HAP-1 (cell line): ENCODE data around the gene GUK1.

Experiments
- DNase-seq, 2 experiments: peaks; one replicate each; pipeline ENCODE4 v3.0.0-alpha.2; 2016 to 2020; ENCODE audit warnings: low spot score in 2 of 2
- H3K27me3 ChIP-seq: fragments of 250-450 bp; sonication (Bioruptor Pico); 2 replicates; pipeline ENCODE4 v1.5.1; 2020; ENCODE audit warnings: low read depth, mild to moderate bottlenecking, moderate library complexity
- H3K36me3 ChIP-seq: fragments of 250-450 bp; sonication (Bioruptor Pico); replicated peaks from 2 replicates; pipeline ENCODE4 v1.5.1; 2020; ENCODE audit warnings: mild to moderate bottlenecking
- H3K4me1 ChIP-seq: fragments of 250-450 bp; sonication (Bioruptor Pico); 2 replicates; pipeline ENCODE4 v1.5.1; 2020; ENCODE audit warnings: mild to moderate bottlenecking
- H3K4me3 ChIP-seq: fragments of 250-450 bp; sonication (Bioruptor Pico); 2 replicates; pipeline ENCODE4 v1.5.1; 2020; ENCODE audit warnings: mild to moderate bottlenecking, moderate library complexity
- H3K9me3 ChIP-seq: fragments of 250-450 bp; sonication (Bioruptor Pico); 2 replicates; pipeline ENCODE4 v1.5.1; 2020; ENCODE audit warnings: mild to moderate bottlenecking, moderate library complexity
- in situ Hi-C: fragments of 300-500 bp; cut with MboI; formaldehyde crosslinking; loops from 3 replicates; pipeline ENCODE4 v1.14.3; 2020; ENCODE audit warnings: low sequenced_read_pairs, inconsistent platforms, mixed read lengths

GUK1 gene

DNA sequence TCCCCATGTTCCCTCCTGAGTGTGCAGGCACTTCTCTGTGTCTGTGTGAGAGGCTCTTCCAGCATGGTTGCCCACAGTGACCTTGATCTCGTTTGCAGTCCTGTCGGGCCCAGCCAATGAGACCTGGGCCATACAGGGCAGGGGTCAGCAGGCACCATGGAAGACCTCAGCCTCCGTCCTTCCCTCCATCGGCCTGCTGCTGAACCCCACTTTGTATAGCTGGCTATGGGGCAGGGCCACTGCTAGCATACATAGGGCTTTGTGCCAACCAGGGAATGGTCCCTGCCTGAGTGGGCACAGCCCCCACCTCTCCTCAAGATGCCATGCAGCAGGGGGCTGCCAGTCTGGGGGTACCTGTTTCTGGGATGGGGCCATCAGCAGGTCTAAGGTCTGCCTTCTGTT, 40.7 kb upstream of the GUK1 start:
- Histone ChIP-seq H3K27me3 (no peaks in the 10 kb centered on the region), H3K36me3 (peaks cover 59% of the 10 kb centered on the region), H3K4me1 (peaks cover 5% of the 10 kb centered on the region), H3K4me3 (no peak overlapping the region), H3K9me3 (peaks cover 4% of the 10 kb centered on the region; the same call in 1 of the 2 replicates)
- DNase-seq = no peak
- in situ Hi-C loops = no loop called here

DNA sequence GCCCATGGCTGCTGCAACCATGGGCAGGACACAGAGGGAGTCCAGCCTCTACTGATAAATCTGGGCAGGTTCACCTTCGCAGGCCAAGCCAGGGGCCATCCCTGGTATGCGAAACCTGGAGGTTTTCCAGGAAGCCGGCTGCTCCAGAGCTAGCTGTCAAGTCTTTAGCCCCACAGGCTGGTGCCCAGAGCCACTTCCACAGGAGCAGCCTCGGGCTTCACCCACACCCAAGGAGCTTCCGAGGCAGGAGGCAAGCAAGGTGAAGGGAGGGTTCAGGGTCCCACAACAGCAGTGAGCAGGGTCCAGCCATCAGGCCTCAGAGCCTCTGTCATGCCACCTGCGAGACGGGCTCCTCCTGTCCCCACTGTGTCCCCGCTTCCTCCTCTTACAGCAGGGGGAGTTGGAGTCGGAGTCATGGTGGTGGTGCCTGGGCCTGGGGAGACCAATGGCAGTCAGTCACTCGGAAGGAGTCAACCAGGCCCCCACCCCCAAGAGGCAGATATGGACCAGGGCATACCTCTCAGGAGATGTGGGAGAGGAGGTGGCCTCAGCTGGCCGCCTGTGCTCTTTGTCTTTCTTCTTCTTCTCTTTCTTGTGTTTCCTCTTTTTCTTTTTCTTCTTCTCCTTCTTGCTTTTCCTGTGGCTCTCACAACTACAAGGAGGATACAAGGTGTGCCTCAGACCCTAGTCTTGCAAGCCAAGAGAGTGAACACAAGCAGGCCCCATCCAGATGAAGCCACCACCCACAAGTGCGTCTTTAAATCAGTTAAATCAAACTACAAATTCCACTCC, 39.1 kb upstream of the GUK1 start:
- Histone ChIP-seq H3K27me3 (no peaks in the 10 kb centered on the region), H3K9me3 (no peaks in the 10 kb centered on the region), H3K36me3 (peaks cover 55% of the 10 kb centered on the region), H3K4me3 (peak overlapping the region; percentile 97), H3K4me1 (peaks cover 5% of the 10 kb centered on the region)
- in situ Hi-C loops = no loop called here
- DNase-seq = peak in 1 of 2 experiments; percentile 18

DNA sequence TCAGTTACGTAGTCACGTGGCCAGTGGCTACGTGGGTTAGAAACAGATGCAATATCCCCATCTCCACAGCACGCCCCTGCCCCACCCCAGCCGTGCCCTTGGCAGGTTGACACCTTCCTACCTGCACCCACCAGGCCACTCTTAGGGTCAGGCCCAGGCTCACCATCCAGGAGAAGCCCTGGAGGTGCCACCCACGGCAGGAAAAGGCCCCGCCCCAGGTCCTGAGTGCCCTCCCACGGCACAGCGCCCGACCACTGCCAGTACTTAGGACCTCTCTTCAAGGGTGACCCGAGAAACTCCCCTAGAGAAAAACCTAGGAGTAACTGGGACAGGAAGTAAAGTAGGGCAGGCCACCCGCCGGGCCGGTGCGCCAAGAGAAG, 38.5 kb upstream of the GUK1 start:
- in situ Hi-C loops = no loop called here
- Histone ChIP-seq H3K4me1 (peaks cover 5% of the 10 kb centered on the region), H3K36me3 (peaks cover 54% of the 10 kb centered on the region), H3K4me3 (peak overlapping the region; percentile 97), H3K27me3 (no peaks in the 10 kb centered on the region), H3K9me3 (no peaks in the 10 kb centered on the region)
- no peak for DNase-seq

DNA sequence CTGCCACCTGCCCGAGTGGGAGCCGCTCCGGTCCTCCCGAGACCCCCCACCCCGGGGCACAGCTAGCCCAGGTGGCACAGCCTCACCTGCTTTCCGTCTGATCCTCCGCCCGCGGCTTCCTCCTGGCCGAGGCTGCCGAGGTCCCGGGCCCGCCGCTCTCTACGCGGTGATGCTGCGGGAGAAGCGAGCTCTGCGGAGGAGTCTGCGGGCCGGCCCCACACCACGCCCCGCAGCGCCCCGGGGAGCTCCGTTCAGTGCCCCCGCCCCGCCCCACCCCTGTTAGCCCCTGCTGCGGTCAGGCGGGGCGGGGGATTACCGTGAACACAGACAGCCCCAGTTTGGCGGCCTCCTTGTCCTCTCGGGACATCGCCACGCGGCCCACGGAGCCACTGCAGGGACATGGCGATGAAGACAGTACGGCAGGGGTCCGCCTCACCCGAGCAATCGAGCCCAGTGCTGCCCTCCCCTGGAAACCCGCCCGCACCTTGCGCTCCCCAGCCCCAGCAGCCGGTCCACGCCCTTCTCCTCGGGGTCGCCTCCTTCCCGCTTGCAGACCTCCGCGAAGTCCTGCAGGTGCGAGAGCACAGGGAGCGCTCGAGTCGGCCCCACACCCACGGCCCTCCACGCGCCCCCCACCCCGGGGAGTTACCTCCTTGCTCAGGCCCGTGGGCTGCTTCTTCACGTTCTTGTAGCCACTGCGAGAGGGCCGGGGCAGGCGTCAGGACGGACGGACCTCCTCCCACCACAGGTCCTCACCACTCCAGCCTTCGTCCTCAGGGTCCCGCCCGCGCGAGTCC, 37.9 kb upstream of the GUK1 start:
- H3K4me1 ChIP-seq = peaks cover 5% of the 10 kb centered on the region
- H3K27me3 ChIP-seq = no peaks in the 10 kb centered on the region
- H3K9me3 ChIP-seq = no peaks in the 10 kb centered on the region
- peak in 1 of 2 experiments; percentile 78 for DNase-seq
- in situ Hi-C loops = no loop called here
- H3K36me3 ChIP-seq = peaks cover 52% of the 10 kb centered on the region
- H3K4me3 ChIP-seq = peak overlapping the region; percentile 97

DNA sequence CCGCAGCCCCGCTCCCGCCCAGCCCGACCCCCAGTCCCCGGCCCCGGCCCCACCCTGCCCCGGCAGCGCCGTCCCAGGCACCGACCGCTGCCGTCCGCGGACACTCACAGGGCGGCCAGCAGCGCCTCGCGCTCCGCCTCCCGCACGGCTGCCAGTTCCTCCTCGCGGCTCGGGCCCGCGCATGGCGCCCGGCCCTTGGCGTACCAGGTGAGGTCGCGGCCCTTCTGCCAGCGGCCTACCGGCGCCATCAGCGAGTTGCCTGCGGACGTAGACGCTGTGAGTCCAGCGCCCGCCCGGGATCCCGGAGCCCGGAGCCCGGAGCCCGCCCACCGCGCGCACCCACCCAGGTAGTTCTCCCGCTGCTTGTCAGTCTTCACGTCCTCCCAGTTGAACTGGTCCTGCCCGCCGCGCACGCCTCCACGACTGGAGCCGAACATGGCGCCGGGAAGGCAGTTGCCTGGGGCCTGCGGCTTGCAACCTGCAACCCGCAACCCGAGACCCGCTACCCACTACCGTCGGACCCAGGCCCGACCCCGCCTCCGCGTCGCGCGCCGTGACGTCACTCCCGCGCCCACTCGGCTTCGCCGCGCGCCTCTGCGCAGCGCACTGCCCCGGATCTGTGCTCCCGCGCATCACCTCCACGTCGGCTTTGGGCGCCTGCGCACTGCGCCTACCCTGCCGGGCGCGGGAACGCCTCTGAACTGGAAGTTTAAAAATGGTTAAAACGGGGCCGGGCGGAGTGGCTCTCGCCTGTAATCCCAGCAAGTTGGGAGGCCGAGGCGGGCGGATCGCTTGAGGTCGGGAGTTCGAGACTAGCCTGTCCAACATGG, 37.1 kb upstream of the GUK1 start, which contains the start of gene C1orf35:
Gene C1orf35, minus strand, starts transcription at position 535 of the 830 bp plus-strand sequence. Its CDS starts 98 bp downstream, at position 437.
- H3K4me1 ChIP-seq = peaks cover 5% of the 10 kb centered on the region
- in situ Hi-C loops = no loop called here
- no peaks in the 10 kb centered on the region for H3K9me3 ChIP-seq
- peak; percentile 92 to 96 for DNase-seq
- peak within 1 kb of the TSS; percentile 97 for H3K4me3 ChIP-seq
- no peaks in the 10 kb centered on the region for H3K27me3 ChIP-seq
- peaks cover 50% of the 10 kb centered on the region for H3K36me3 ChIP-seq

DNA sequence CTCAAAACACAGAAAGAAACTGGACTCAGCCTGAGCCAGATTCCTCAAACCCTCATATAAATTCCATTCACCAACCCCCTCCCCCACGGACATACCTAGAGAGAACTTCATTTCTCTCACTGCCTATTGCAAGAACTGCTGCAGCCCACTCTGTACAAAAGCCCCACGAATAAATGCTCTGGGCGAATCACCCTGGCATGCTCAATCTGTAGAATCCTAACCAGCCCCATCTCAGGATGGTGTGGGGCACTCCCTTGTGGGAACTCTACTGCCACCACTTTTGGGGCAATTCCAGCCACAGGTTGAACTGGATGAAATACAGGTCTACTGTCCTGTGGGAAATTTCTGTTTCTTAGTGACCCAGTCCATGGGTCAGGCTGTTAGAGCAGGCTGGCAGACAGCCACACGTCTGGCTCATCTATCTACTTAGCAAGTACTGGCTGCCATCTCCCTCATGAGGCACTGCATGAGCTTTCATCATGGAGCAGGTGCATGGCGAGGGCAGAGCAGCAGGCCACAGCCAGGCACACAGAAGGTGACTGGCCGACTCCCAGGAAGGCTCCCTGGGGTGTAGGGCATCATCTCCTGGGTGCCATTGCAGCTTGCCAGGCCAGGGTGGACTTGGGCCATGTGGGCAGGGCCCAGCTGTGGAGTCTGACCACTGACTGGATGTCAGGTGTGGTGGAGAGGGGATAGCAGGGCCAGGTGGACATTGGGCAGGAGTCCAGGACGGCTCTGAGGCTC, 35.4 kb upstream of the GUK1 start:
- H3K4me3 ChIP-seq = no peak overlapping the region
- in situ Hi-C loops = no loop called here
- H3K27me3 ChIP-seq = no peaks in the 10 kb centered on the region
- H3K9me3 ChIP-seq = no peaks in the 10 kb centered on the region
- peaks cover 33% of the 10 kb centered on the region for H3K36me3 ChIP-seq
- DNase-seq = no peak
- peaks cover 8% of the 10 kb centered on the region for H3K4me1 ChIP-seq

DNA sequence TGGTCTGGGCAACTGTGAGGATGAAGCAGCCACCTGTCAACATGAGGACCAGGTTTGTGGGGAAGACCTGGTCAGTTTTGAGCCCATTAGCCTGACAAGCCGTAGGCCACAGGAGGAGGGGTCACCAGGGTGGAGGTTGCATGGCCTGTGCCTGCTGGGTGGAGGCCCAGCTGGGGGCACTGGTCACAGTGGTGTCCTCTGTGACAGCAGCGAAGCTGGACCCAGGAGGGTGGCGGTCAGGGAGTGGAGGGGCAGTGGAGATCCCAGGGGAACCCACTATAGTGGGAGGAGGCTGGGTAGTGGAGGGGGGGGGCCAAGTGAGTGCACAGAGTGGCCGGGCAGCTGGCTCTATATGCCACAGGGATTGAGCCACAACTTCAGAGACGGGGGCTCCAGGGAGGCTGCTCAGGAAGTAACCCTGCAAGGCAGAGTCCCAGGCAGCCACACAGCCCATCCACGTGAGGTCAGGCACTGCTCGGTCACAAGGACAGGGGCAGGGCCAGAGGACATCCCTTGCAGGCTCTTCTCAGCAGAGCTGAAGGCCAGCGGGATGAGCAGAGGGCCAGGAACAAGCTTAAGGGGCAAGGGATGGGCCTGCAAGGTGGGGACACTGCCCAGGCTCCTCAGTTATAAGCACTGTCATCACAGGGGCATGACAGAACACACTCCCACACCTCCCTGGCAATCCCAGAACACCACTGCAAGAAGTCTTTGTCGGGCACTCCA, 34.6 kb upstream of the GUK1 start:
- Histone ChIP-seq H3K36me3 (peaks cover 26% of the 10 kb centered on the region), H3K4me1 (peaks cover 8% of the 10 kb centered on the region), H3K9me3 (no peaks in the 10 kb centered on the region), H3K4me3 (no peak overlapping the region), H3K27me3 (no peaks in the 10 kb centered on the region)
- in situ Hi-C loops = no loop called here
- DNase-seq = no peak

DNA sequence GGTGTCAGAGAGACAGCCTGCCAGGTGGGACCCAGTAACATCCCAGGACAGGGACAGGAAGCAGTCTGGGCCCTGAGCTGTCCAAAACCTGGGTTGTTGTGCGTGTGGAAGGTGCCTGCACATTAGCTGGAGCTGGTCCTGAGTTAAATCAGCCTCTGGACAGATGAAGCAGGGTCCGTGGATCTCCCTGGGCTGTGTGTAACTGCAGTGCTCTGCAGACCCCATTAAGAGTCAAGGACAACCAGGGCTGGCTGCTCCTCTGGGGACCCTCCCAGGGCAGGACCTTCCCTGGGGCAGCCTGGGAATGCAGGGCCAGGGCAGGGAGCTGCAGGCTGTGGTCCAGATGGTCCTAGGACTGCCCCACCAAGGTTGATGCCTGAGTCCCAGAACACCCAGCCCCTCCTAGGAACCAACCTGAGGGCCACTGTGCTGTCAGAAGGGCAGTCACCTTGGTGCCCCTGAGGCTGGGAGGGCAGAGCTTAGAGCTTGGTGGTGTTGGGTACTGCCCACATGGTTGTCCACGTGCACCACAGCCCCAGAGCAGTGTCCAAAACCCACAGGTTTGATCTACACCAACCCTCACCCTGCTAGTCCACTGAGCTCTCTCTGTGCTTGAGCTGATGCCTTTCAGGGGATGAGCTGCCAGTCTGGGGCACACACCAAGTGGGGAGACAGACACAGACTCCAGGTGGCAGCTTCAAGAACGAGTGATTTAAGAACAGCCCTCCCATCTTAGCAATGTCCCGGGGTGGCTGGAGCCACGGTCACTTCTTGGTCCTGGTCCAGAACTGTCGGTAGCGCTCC, 33.9 kb upstream of the GUK1 start:
- Histone ChIP-seq H3K9me3 (no peaks in the 10 kb centered on the region), H3K27me3 (no peaks in the 10 kb centered on the region), H3K4me3 (no peak overlapping the region), H3K36me3 (peaks cover 18% of the 10 kb centered on the region), H3K4me1 (peaks cover 8% of the 10 kb centered on the region)
- in situ Hi-C loops = no loop called here
- DNase-seq = no peak

DNA sequence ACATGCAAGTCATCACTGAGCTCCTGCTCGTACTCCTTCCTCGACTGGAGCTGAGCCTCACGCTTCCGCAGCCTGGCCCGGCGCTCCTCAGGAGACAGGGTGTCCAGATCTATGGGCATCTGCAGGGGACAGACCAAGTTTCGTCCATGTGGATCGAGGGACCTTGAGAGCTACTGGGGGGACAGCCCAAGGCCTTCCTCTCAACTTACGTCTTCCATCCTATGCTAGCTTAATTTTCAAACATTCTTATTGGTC, 33.4 kb upstream of the GUK1 start:
- peaks cover 8% of the 10 kb centered on the region for H3K4me1 ChIP-seq
- DNase-seq = no peak
- peaks cover 13% of the 10 kb centered on the region for H3K36me3 ChIP-seq
- no peaks in the 10 kb centered on the region for H3K27me3 ChIP-seq
- no peaks in the 10 kb centered on the region for H3K9me3 ChIP-seq
- H3K4me3 ChIP-seq = no peak overlapping the region
- in situ Hi-C loops = no loop called here

DNA sequence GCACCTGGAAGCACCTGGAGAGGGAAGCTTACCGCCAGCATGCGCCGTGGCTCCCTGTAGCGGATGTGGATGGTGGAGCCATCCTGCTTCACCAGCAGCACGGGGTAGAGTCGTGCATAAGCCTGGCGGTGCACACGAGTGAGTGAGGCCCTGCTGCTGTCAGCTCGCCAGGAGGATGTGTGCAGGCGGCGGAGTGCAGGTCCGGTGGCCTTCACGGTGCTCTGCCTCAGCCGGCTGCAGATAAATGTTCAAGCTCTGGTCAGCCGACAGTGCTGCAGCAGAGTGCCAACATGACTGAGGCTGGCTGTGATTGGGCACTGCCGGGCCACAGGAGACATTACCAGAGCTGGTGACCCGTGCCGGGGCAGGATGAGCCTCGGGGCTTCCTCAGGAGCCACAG, 32.4 kb upstream of the GUK1 start:
- H3K9me3 ChIP-seq = no peaks in the 10 kb centered on the region
- H3K4me1 ChIP-seq = peaks cover 8% of the 10 kb centered on the region
- in situ Hi-C loops = no loop called here
- H3K4me3 ChIP-seq = no peak overlapping the region
- peaks cover 13% of the 10 kb centered on the region for H3K36me3 ChIP-seq
- H3K27me3 ChIP-seq = no peaks in the 10 kb centered on the region
- DNase-seq = no peak

DNA sequence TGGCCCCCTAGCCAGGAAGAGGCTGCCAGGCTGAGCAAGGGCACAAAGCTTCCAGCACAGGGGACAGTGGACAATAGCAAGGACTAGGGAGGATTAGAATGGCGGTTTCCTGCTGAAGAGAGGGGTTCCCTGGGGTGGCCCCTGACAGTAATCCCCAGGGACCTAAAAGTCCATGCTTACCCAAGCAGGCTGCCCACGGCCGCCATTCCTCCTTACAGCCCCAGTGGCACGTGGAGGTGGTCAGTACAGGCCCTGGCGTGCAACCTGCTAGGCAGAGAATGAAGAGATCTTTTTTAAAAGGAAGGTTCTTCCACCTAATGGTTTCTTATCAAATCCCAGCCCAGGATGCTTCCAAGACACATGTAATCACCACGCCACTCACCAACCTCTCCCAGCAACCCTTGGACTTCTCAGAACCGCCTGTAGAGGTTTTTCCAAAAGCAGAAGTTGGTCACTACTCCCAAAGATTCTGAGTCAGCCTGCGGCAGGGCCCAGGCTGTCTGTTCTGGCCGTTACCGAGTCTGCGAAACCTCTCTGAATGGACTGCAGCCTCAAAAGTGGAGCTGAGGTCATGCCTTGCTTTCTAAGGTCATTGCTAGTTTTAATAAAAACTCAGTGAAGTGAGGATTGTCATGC, 31.9 kb upstream of the GUK1 start:
- Histone ChIP-seq H3K36me3 (peaks cover 13% of the 10 kb centered on the region), H3K27me3 (no peaks in the 10 kb centered on the region), H3K4me1 (peaks cover 8% of the 10 kb centered on the region), H3K4me3 (peak overlapping the region; percentile 89), H3K9me3 (no peaks in the 10 kb centered on the region)
- in situ Hi-C loops = no loop called here
- no peak for DNase-seq

DNA sequence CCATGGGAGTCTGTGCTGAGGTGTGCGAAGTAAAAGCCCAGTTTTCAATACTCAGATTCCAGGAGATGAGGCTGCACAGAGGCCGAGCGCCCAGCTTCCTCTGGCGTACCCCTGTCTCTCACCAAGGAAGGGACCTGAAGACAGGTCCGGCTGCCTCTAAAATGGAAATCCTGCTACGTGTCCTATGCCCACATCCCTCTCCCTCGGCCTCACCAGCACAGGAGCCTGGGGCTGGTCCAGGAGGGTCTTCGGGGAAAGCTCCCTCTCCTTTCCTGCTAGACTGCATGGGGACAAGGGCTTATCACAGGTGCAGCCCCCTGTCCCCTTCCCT, 31.4 kb upstream of the GUK1 start:
- in situ Hi-C loops = no loop called here
- no peaks in the 10 kb centered on the region for H3K9me3 ChIP-seq
- peaks cover 5% of the 10 kb centered on the region for H3K4me1 ChIP-seq
- no peak for DNase-seq
- H3K4me3 ChIP-seq = peak overlapping the region; percentile 89
- H3K27me3 ChIP-seq = no peaks in the 10 kb centered on the region
- peaks cover 13% of the 10 kb centered on the region for H3K36me3 ChIP-seq
